IMR-90 (cell line): ENCODE results near the gene CETP. TPM values are rescaled to one million over a fixed set of nuclear protein-coding genes. Genes with fewer than 3 reads are reported as not detected.

Experiments used
- ATAC-seq: fragments of 200-7000 bp; cut with Tn5 transposase; 2 replicates; pipeline ENCODE4 v1.9.1; 2020; ENCODE audit warnings: low read depth, mild to moderate bottlenecking, moderate library complexity
- BruUV-seq: library from RNA; stranded (reverse); fragments of 400-500 nt; replicated peaks from 2 replicates; lab custom pipeline; 2021; lab: Mats Ljungman, UMichigan
- CTCF ChIA-PET: fragments of 300-600 bp; formaldehyde crosslinking; extraction: SDS; loops from one replicate; lab custom pipeline; 2021; ENCODE audit warnings: antibody characterized with exemption; lab: Yijun Ruan, JAX
- POLR2A ChIA-PET: fragments of 300-600 bp; sonication (Branson Sonifier 250); formaldehyde crosslinking; loops from one replicate; lab custom pipeline; 2022; ENCODE audit warnings: antibody characterized with exemption; ENCODE audit not compliant: unreplicated experiment; lab: Charles Lee
- DNase-seq: peaks from one replicate; pipeline ENCODE4 v3.0.0; 2013
- H2AFZ ChIP-seq: replicated peaks from 2 replicates; pipeline ENCODE3; 2013; ENCODE audit warnings: low read length, mild to moderate bottlenecking; ENCODE audit not compliant: poor library complexity
- H2AK5ac ChIP-seq: 2 replicates; pipeline ENCODE4 v1.6.1; 2013; ENCODE audit warnings: low read depth, low read length, inconsistent platforms
- H2AK9ac ChIP-seq: replicated peaks from 2 replicates; pipeline ENCODE3; 2013; ENCODE audit warnings: mild to moderate bottlenecking, low read depth, low read length, moderate library complexity; ENCODE audit not compliant: poor library complexity
- H2BK120ac ChIP-seq: 2 replicates; pipeline ENCODE4 v1.6.1; 2013; ENCODE audit warnings: low read depth, low read length, inconsistent platforms
- H2BK15ac ChIP-seq: 3 replicates; pipeline ENCODE4 v1.6.1; 2013; ENCODE audit warnings: low read depth, low read length, inconsistent platforms
- H2BK20ac ChIP-seq: 2 replicates; pipeline ENCODE4 v1.6.1; 2013; ENCODE audit warnings: low read depth, mild to moderate bottlenecking, inconsistent platforms, low read length, moderate library complexity
- H2BK5ac ChIP-seq: 2 replicates; pipeline ENCODE4 v1.6.1; 2013; ENCODE audit warnings: mild to moderate bottlenecking, low read depth, low read length, inconsistent platforms; ENCODE audit not compliant: poor library complexity, severe bottlenecking
- H3K14ac ChIP-seq: replicated peaks from 2 replicates; pipeline ENCODE4 v1.6.1; 2013; ENCODE audit warnings: low read depth, low read length, inconsistent platforms
- H3K18ac ChIP-seq: 2 replicates; pipeline ENCODE4 v1.6.1; 2013; ENCODE audit warnings: low read depth, low read length, control low read depth
- H3K23ac ChIP-seq: 2 replicates; pipeline ENCODE4 v1.6.1; 2013; ENCODE audit warnings: low read depth, low read length, inconsistent platforms
- H3K27ac ChIP-seq: 2 replicates; pipeline ENCODE4 v1.5.1; 2013; ENCODE audit warnings: mild to moderate bottlenecking, control low read depth, low read length; ENCODE audit not compliant: insufficient read depth
- H3K27me3 ChIP-seq: 2 replicates; pipeline ENCODE4 v1.6.1; 2013; ENCODE audit warnings: low read length; ENCODE audit not compliant: control insufficient read depth, insufficient read depth
- H3K36me3 ChIP-seq: 2 replicates; pipeline ENCODE4 v1.6.1; 2013; ENCODE audit warnings: low read length, mixed read lengths; ENCODE audit not compliant: control insufficient read depth, insufficient read depth
- H3K4ac ChIP-seq: 2 replicates; pipeline ENCODE4 v1.6.1; 2013; ENCODE audit warnings: low read depth, low read length, inconsistent platforms
- H3K4me1 ChIP-seq: 2 replicates; pipeline ENCODE4 v1.6.1; 2013; ENCODE audit warnings: low read length, mixed read lengths; ENCODE audit not compliant: control insufficient read depth, insufficient read depth
- H3K4me2 ChIP-seq: 2 replicates; pipeline ENCODE4 v1.6.1; 2013; ENCODE audit warnings: low read depth, mild to moderate bottlenecking, control low read depth, low read length, moderate library complexity
- H3K4me3 ChIP-seq: 2 replicates; pipeline ENCODE4 v1.5.1; 2013; ENCODE audit warnings: low read depth, mild to moderate bottlenecking, control low read depth, low read length, moderate library complexity; ENCODE audit not compliant: insufficient read depth
- H3K56ac ChIP-seq: 2 replicates; pipeline ENCODE4 v1.6.1; 2013; ENCODE audit warnings: low read length, inconsistent platforms; ENCODE audit not compliant: insufficient read depth; ENCODE audit errors: extremely low read depth
- H3K79me1 ChIP-seq, 2 experiments: 2 replicates each; pipeline ENCODE4 v1.6.1; 2013; ENCODE audit warnings: low read length in 2 of 2, inconsistent platforms in 1 of 2, low read depth in 1 of 2
- H3K9ac ChIP-seq: 2 replicates; pipeline ENCODE4 v1.6.1; 2013; ENCODE audit warnings: low read depth, low read length, control low read depth
- H3K9me1 ChIP-seq: 2 replicates; pipeline ENCODE4 v1.6.1; 2013; ENCODE audit warnings: low read length, inconsistent platforms; ENCODE audit not compliant: insufficient read depth
- H3K9me3 ChIP-seq: 2 replicates; pipeline ENCODE4 v1.6.1; 2013; ENCODE audit warnings: low read length; ENCODE audit not compliant: control insufficient read depth, insufficient read depth
- H4K20me1 ChIP-seq: 2 replicates; pipeline ENCODE4 v1.6.1; 2013; ENCODE audit warnings: low read length, inconsistent platforms; ENCODE audit not compliant: insufficient read depth
- H4K5ac ChIP-seq: 2 replicates; pipeline ENCODE4 v1.6.1; 2013; ENCODE audit warnings: mild to moderate bottlenecking, low read depth, low read length, control low read depth
- H4K8ac ChIP-seq, 2 experiments: 2 replicates each; pipeline ENCODE4 v1.6.1; 2013; ENCODE audit warnings: low read depth in 2 of 2, low read length in 2 of 2, control low read depth in 1 of 2, inconsistent platforms in 1 of 2
- H4K91ac ChIP-seq: 2 replicates; pipeline ENCODE4 v1.6.1; 2013; ENCODE audit warnings: low read depth, low read length, inconsistent platforms; ENCODE audit not compliant: insufficient read depth
- BHLHE40 ChIP-seq: fragments of 150-350 bp; IDR thresholded peaks from 2 replicates; pipeline ENCODE4 v1.6.1; 2016; ENCODE audit warnings: mild to moderate bottlenecking, low read depth, low read length
- CEBPB ChIP-seq: IDR thresholded peaks from 2 replicates; pipeline ENCODE4 v1.6.1; 2012; ENCODE audit warnings: low read depth, low read length, improper control_type of control experiment
- CHD1 ChIP-seq: IDR thresholded peaks from 2 replicates; pipeline ENCODE4 v1.6.1; 2012; ENCODE audit warnings: low read depth, low read length, improper control_type of control experiment
- CTCF ChIP-seq: conservative IDR thresholded peaks from 2 replicates; pipeline ENCODE4 v1.5.1; 2012; ENCODE audit warnings: mild to moderate bottlenecking, low read depth, low read length, improper control_type of control experiment
- ELK1 ChIP-seq: fragments of 150-350 bp; IDR thresholded peaks from 2 replicates; pipeline ENCODE4 v1.6.1; 2016; ENCODE audit warnings: low read depth, mild to moderate bottlenecking, low read length, moderate library complexity, borderline replicate concordance
- FOS ChIP-seq: fragments of 150-350 bp; IDR thresholded peaks from 2 replicates; pipeline ENCODE4 v1.6.1; 2016; ENCODE audit warnings: low read depth, low read length
- MAZ ChIP-seq: IDR thresholded peaks from 2 replicates; pipeline ENCODE4 v1.6.1; 2012; ENCODE audit warnings: low read depth, mild to moderate bottlenecking, low read length, improper control_type of control experiment, moderate library complexity, borderline replicate concordance
- MXI1 ChIP-seq: IDR thresholded peaks from 2 replicates; pipeline ENCODE4 v1.6.1; 2012; ENCODE audit warnings: low read depth, mild to moderate bottlenecking, low read length, moderate library complexity, borderline replicate concordance
- NFE2L2 ChIP-seq: fragments of 150-350 bp; IDR thresholded peaks from 2 replicates; pipeline ENCODE4 v1.6.1; 2016; ENCODE audit warnings: low read depth, mild to moderate bottlenecking, low read length
- POLR2A ChIP-seq: IDR thresholded peaks from 2 replicates; pipeline ENCODE4 v1.6.1; 2012; ENCODE audit warnings: mild to moderate bottlenecking, low read depth, low read length
- RAD21 ChIP-seq: IDR thresholded peaks from 2 replicates; pipeline ENCODE4 v1.6.1; 2012; ENCODE audit warnings: low read length, improper control_type of control experiment
- RCOR1 ChIP-seq: IDR thresholded peaks from 2 replicates; pipeline ENCODE4 v1.6.1; 2012; ENCODE audit warnings: mild to moderate bottlenecking, low read length, improper control_type of control experiment; ENCODE audit not compliant: insufficient replicate concordance
- RFX5 ChIP-seq: IDR thresholded peaks from 2 replicates; pipeline ENCODE4 v1.8.0; 2012; ENCODE audit warnings: low read depth, mild to moderate bottlenecking, low read length, moderate library complexity
- SMC3 ChIP-seq: fragments of 150-350 bp; IDR thresholded peaks from 2 replicates; pipeline ENCODE4 v1.6.1; 2016; ENCODE audit warnings: low read depth, mild to moderate bottlenecking, antibody characterized with exemption, low read length, moderate library complexity
- USF2 ChIP-seq: fragments of 150-350 bp; IDR thresholded peaks from 2 replicates; pipeline ENCODE4 v1.6.1; 2017; ENCODE audit warnings: mild to moderate bottlenecking, antibody characterized with exemption, low read length, low read depth
- WGBS, 2 experiments: methylation state at CpG; one replicate each; pipeline versions ENCODE4 v1.1.5 to v1.1.7; 2013; ENCODE audit warnings: missing lambda C conversion rate in 2 of 2; ENCODE audit not compliant: insufficient read length in 1 of 2; ENCODE audit errors: extremely low coverage in 2 of 2; 5-methylcytosine and 5-hydroxymethylcytosine counted together
- dilution Hi-C: fragments of 300-500 bp; cut with HindIII; formaldehyde crosslinking; loops from one replicate; pipeline ENCODE4 v1.14.3; 2018; ENCODE audit warnings: low sequenced_read_pairs; ENCODE audit not compliant: unreplicated experiment
- in situ Hi-C: fragments of 300-500 bp; cut with MboI; formaldehyde crosslinking; loops from 3 replicates; pipeline ENCODE4 v1.14.3; 2019; ENCODE audit warnings: low sequenced_read_pairs, inconsistent platforms, mixed read lengths
- intact Hi-C: fragments of 100-400 bp; cut with micrococcal nuclease; formaldehyde crosslinking; loops from 2 replicates; pipeline ENCODE4 v1.10.0; 2022
- polyA plus RNA-seq, 3 experiments: library from polyadenylated mRNA; depleted of rRNA; stranded (reverse); fragments of >200 nt; gene quantifications; 2 replicates each; pipeline ENCODE4 v1.2.3, GENCODE V29; 2012; ENCODE audit warnings: low replicate concordance in 1 of 3
- total RNA-seq: library from RNA; depleted of rRNA; stranded (reverse); fragments of >200 nt; gene quantifications from 2 replicates; pipeline ENCODE4 v1.2.3, GENCODE V29; 2012

The CETP gene
- total and polyA plus RNA-seq, 2 of the 4 experiments (the other 2 are of a cell fraction): not detected

- Histone ChIP-seq H2AK9ac (no peak overlapping the region), H2BK120ac (no peak overlapping the region), H2AK5ac (no peak overlapping the region), H3K27me3 (no peaks in the 10 kb centered on the region), H3K23ac (no peak overlapping the region), H3K4me3 (no peak overlapping the region), H3K4me1 (0 out of 2 replicates have a peak, but pooled peaks cover 2% of the 10 kb centered on the region), H3K14ac (no peak overlapping the region), H4K8ac (no peak overlapping the region), H3K56ac (no peak overlapping the region), H3K79me1 (no peaks in the 10 kb centered on the region; a peak in 1 of 4 replicates), H2BK15ac (no peak overlapping the region), H3K27ac (no peak overlapping the region), H4K20me1 (peaks cover 4% of the 10 kb centered on the region; the same call in 1 of the 2 replicates), H3K36me3 (peaks cover 26% of the 10 kb centered on the region), H2BK5ac (no peak overlapping the region), H4K5ac (no peak overlapping the region), H3K4ac (no peak overlapping the region), H3K9me1 (peaks cover 19% of the 10 kb centered on the region), H3K9me3 (no peaks in the 10 kb centered on the region), H3K4me2 (no peak overlapping the region), H2AFZ (no peak overlapping the region), H2BK20ac (no peak overlapping the region), H3K18ac (no peak overlapping the region), H3K9ac (no peak overlapping the region), H4K91ac (no peak overlapping the region)
- DNase-seq (no peak), ATAC-seq (no peak)
- BruUV-seq: no TSS peak
- in situ Hi-C loops (no loop called here), intact Hi-C loops (no loop called here), dilution Hi-C loops (no loop called here)
- CTCF ChIA-PET: no interaction called here
- POLR2A ChIA-PET: no interaction called here
- 83% methylated on average over 6 of the region's 19 CpGs; no CpG with 5 or more reads in 1 of the 2 experiments for WGBS, 2 experiments
- no peak for TF ChIP-seq FOS
- no peak for TF ChIP-seq USF2
- TF ChIP-seq RFX5: no peak
- no peak for TF ChIP-seq MAZ
- TF ChIP-seq ELK1: no peak
- no peak for TF ChIP-seq BHLHE40
- TF ChIP-seq CTCF: no peak
- no peak for TF ChIP-seq POLR2A
- no peak for TF ChIP-seq SMC3
- TF ChIP-seq RAD21: no peak
- no peak for TF ChIP-seq MXI1
- no peak for TF ChIP-seq RCOR1
- TF ChIP-seq CEBPB: no peak
- no peak for TF ChIP-seq CHD1
- TF ChIP-seq NFE2L2: no peak
Measured at GRCh38 chr16:57024894-57025680, 63.3 kb downstream of the CETP start.
